Fibroblast of gingiva (primary cell): ENCODE measurements around the gene SYCE1.
"Not testable (repeated sequence)": the region's sequence is repeated elsewhere in the genome, so short reads cannot be mapped to it uniquely, and the experiment has no call there.

Source experiments
- DNase-seq: peaks from one replicate; pipeline ENCODE4 v3.0.0-alpha.2; 2011; ENCODE audit warnings: low read depth

SYCE1 gene

DNA sequence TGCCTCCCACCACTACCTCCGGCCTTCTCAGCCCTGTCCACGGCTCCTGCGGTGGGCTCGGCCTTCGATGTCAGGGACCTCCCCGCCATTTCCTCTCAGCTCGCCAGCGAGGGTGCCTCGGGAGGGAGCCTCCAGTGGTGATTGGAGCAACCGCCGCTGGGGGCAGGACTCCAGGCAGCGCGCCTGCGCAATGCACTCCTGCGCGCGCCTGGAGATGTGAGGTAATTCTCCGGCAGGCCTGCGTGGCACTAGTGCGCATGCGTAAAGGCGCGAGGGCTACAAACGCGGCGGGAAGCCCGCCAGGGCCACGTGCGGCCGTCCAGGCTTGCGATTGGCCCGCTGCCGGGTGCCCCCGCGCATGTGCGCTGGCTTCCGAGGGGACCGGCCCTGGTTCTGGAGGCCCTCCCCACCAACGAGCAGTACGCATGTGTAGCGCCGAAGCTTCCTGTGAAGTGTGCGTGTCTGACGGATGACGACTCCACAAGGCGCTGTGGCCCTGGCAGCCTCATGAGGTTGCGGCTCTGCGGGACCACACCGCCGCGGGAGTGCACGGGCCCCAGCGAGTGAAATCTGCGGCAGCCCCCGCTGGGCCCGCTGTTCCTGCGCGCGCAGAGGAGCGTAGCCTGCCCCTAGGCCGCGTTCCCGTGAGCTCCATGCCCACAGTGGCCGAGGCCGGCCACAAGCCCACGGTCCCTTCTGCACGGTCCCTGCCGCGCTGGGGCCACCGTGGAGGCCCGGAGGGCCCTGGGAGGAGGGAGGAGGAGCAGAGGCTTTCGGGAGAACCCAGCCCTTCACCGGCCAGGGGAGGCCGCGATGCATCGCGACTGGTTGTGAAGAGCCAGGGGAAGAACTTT is at the start of gene SYCE1:
Gene SYCE1 (minus strand): TSS at position 143 of the 854 bp plus-strand sequence. CDS start 54 bp downstream, at position 89.
- no peak for DNase-seq

GRCh38 chr10:133614830-133615580 is 49.6 kb upstream of the SYCE1 start:
- no peak for DNase-seq

DNA sequence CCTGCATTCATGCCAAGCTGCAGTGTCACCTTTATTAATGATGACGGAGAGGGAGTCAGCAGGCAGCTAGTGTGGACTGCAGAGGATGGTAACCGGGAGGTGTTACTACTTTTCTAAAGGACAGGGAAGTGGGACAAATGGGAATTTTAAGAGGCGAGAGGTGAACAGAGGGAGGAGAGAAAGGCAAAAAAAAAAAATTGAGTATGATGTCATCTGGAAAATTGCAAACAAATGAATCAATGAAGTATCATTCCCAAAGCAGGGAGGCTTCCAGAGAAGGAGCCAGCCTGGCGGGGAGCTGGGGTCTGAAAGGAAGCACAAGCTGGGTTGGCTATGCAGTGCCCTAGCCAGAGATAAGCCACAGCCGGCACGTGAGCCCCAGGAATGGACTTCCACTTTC is 48.3 kb upstream of the SYCE1 start:
- DNase-seq: no peak

DNA sequence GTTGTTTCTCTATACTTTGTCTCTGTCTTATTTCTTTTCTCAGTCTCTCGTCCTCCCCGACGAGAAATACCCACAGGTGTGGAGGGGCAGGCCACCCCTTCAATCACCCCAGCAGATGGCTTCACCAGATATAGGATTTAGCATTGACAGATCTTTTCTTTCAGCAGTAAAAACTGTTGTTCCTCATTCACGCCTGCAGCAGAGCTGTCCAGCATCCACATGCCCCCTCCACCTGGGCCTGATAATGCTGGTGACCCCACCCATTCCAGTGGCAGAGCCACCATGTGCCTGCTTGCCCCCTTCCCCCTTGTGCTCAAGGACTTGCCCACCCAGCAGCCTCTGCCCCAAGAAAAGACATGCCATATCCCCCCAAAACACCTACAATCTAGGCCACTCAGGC is 45.7 kb upstream of the SYCE1 start:
- DNase-seq: no peak

DNA sequence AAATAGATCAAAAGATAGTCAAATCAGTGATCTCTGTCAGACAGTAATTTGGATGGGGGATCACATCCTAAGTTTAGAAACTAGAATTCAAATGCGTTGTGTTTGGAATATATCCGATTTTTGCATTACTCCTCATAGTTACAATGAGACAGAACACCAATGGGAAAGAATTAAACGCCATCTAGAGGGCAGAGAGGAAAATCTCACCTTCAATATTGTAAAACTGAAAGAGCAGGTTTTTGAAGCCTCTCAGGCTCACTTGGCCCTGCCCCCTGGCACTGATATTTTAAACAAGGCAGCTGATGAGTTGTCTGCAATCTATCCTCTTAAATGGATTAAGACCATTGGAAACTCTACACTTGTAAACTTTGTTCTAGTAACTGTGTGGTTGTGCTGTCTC is 43.5 kb upstream of the SYCE1 start:
- DNase-seq: no peak

- not testable (repeated sequence) for DNase-seq
Observed at GRCh38 chr10:133603434-133603833, 38.1 kb upstream of the SYCE1 start.

DNA sequence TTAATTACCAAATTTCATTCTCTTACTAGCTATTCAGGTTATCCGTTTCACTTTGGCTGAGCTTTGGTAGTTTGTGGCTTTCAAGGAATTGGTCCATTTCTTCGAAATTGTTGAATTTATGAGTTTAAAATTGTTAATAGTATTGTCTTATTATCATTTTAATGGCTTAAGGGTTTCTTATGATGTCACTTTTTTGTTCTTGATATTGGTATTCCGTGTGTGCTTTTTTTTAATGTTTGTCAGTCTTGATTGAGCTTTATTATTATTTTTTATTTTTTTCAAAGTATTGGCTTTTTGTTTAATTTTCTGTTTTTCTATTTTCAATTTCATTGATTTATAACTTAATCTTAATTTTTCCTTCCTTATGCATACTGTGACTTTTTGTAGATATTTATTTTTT is 35.3 kb upstream of the SYCE1 start:
- no peak for DNase-seq

DNA sequence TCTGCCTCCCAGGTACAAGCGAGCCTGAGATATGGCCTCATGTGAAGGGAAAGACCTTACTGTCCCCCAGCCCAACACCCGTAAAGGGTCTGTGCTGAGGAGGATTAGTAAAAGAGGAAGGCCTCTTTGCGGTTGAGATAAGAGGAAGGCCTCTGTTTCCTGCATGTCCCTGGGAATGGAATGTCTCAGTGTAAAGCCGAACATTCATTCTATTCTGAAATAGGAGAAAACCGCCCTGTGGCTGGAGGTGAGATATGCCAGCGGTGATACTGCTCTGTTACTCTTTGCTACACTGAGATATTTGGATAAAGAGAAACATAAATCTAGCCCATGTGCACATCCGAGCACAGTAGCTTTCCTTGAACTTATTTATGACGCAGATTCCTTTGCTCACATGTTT is 34.5 kb upstream of the SYCE1 start:
- DNase-seq: not testable (repeated sequence)

GRCh38 chr10:133592716-133593115 is 27.3 kb upstream of the SYCE1 start:
- DNase-seq: no peak

GRCh38 chr10:133590970-133591359 is 25.6 kb upstream of the SYCE1 start:
- no peak for DNase-seq

DNA sequence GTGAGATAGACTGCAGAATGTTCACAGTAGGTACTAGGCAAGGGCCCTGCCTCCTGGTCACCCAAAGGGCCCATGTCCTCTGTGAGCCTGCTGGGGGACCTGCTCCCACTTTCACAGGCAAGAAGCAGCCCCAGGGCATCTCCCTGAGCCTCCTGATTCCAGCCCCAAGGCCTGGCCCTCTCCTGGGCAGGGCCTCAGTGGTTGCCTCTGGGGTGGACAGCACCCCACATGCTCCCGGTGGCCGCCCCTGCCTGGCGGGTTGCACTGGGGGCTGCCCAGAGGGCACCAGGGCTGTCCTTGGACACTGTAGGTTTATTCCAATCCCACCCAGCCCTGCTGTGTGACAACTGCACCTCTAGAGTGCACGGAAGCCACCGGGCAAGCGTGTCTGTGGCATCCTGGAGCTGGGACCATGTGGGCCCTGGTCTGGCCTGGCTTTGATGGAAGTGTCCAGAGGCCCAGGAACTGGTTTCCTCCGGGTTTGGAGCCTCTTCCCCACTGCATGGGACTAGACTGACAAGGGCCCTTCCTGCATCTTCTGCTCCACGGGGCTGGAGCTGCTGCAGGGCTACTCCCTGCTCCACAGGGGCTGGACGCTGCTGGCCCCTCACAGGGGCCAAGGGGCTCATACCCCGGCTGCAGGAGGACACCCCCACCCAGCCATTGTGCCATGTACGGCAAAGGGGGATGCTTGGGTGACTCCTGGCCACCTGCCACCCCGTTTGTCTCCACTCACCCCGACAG is 25.0 kb upstream of the SYCE1 start:
- DNase-seq: no peak

DNA sequence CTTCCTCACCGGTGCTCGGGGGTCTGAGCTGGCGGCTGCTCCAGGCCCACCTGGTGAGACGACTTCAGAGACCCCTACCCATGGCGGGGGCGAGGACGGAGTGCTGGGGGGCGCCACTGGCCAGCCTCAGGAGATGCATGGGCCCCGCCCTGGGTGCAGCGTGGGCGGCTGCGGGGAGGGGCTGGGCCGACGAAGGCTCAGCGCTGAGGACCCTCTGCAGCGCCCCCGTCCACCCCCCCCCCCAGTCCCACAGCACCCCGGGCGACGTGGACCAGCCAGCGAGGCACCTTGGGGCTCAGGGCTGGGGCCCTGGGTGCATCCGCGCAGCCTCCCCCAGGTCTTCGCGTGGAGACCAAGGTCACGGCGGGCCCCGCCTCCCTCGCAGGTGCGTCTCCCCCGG is 11.7 kb upstream of the SYCE1 start:
- DNase-seq: not testable (repeated sequence)

DNA sequence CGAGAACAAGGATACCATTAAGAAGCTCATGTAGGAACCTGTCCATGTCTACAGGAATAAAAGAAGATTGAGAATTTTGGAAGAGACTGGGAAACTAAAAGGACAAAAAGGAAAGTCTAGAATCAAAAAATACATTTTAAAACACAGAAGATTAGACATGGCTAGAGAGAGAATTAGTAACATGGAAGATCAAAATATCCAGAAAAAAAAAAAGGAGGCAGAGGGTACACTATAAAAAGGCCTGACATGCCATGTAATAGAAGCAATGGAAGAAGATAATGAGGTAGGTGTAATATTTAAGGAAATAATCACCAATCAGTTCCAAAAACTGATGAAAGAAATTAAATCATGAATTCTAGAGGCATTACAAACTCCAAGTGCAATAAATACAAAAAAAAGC is 8.1 kb upstream of the SYCE1 start:
- DNase-seq: not testable (repeated sequence)

GRCh38 chr10:133572055-133572454 is 6.7 kb upstream of the SYCE1 start:
- not testable (repeated sequence) for DNase-seq

- not testable (repeated sequence) for DNase-seq
Observed at GRCh38 chr10:133569801-133570200, 4.4 kb upstream of the SYCE1 start.

DNA sequence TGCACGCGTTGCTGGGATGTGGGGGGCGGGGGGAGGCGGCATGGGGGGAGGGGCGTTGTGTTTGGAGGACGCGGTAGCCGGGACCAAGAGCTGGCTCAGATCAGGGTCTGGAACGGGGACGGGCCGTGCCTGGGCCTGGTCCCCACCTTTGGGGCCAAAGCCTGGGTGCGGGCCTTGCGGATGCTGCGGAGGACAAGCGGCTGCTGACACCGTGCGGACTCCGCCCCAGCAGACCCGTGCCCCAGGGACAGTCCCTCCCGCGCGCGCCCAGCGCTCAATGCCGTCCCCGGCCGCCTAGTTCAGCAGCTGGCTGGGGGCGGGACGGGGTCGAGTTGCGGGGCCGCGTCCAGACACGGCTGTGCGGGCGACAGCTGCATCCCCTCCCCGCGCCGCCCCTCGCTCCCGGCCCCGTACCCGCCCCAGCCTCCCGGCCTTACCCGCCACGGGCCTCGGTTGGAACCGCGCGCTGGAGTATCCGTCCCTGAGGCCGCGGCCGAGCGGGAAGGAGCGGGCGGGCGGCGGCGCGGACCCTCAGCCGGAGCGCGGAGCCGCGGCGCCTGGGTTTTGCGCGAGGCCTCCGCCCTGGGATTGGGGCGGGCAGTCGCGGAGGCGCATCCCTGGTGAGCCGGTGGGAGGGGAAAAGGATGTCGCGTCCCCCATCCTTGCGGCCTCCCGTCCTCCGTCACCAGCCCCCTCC is 3.6 kb upstream of the SYCE1 start:
- not testable (repeated sequence) for DNase-seq

DNA sequence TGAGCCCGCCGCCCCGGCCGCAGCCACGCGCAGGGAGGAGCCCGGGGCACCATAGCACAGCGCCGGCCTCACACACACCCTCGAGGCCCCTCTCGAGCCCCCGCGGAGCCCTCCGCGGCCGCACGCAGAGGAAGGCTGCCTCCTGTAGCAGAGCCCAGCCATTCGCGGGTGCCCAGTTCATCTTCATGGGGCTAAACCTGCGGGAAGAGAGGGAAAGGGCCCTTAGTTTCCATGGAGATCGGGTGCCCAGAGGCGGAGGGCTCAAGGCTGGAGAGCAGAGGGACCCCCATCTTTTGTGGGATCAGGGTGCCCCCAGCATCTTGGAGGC is 2.9 kb upstream of the SYCE1 start:
- no peak for DNase-seq

GRCh38 chr10:133567609-133568286 is 2.4 kb upstream of the SYCE1 start:
- DNase-seq: no peak

DNA sequence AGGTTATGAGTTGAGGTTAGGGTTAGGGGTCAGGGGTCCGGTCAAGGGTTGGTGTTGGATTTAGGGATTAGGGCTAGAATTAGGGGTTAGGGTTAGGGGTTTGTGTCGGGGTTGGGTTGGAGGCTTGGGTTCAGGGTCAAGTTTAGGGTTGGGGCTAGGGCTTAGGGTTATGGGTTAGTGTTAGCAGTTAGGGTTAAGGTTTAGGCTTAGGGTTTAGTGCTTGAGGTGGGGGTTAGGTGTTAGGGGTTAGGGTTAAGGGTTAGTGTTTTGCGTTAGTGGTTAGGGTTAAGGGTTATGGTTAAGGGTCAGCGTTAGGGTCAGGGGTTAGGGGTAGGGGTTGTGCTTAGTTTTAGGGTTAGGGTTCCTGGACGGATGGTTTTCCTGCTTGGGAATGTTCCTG is 1.7 kb upstream of the SYCE1 start:
- DNase-seq: no peak

- no peak for DNase-seq
Observed at GRCh38 chr10:133564816-133565215, 567 bp downstream of the SYCE1 start.

- no peak for DNase-seq
Observed at GRCh38 chr10:133559216-133559615, 6.2 kb downstream of the SYCE1 start.

- no peak for DNase-seq
Observed at GRCh38 chr10:133557381-133557780, 8.0 kb downstream of the SYCE1 start.
